OCI-LY7 (cell line): ENCODE data around the gene DHX15. TPM values are rescaled to one million over a fixed set of nuclear protein-coding genes. Genes with fewer than 3 reads are reported as not detected.

ENCODE experiments used
- BruUV-seq: library from RNA; stranded (reverse); fragments of 400-500 nt; replicated peaks from 2 replicates; lab custom pipeline; 2021; lab: Mats Ljungman, UMichigan
- CTCF ChIA-PET: fragments of 300-600 bp; sonication (Branson Sonifier 250); formaldehyde crosslinking; loops from one replicate; lab custom pipeline; 2022; ENCODE audit warnings: antibody characterized with exemption; ENCODE audit not compliant: unreplicated experiment; lab: Charles Lee
- POLR2A ChIA-PET: fragments of 300-600 bp; sonication (Branson Sonifier 250); formaldehyde crosslinking; loops from one replicate; lab custom pipeline; 2022; ENCODE audit warnings: antibody characterized with exemption; lab: Charles Lee
- DNase-seq: peaks from one replicate; pipeline ENCODE4 v3.0.0-alpha.2; 2015; ENCODE audit warnings: low spot score
- H2AFZ ChIP-seq: fragments of 200-600 bp; sonication (generic), shearing (Covaris generic); 2 replicates; pipeline ENCODE4 v1.6.1; 2014; ENCODE audit warnings: mild to moderate bottlenecking, antibody characterized with exemption, low read length, moderate library complexity
- H3K27ac ChIP-seq: fragments of 200-600 bp; sonication (generic); 2 replicates; pipeline ENCODE4 v1.5.1; 2014; ENCODE audit warnings: mixed run types, low read depth, mild to moderate bottlenecking, moderate library complexity, low read length, inconsistent platforms; ENCODE audit not compliant: poor library complexity, severe bottlenecking
- H3K36me3 ChIP-seq: fragments of 200-600 bp; sonication (generic); 2 replicates; pipeline ENCODE4 v1.6.1; 2014; ENCODE audit warnings: mild to moderate bottlenecking, antibody characterized with exemption, low read length, moderate library complexity, mixed read lengths; ENCODE audit not compliant: insufficient read depth
- H3K4me1 ChIP-seq: fragments of 200-600 bp; sonication (generic); 2 replicates; pipeline ENCODE4 v1.5.1; 2014; ENCODE audit warnings: mild to moderate bottlenecking, low read length; ENCODE audit not compliant: insufficient read depth, poor library complexity, severe bottlenecking
- H3K4me2 ChIP-seq: fragments of 200-600 bp; sonication (generic); 2 replicates; pipeline ENCODE4 v1.6.1; 2014; ENCODE audit warnings: mild to moderate bottlenecking, low read length
- H3K4me3 ChIP-seq: fragments of 200-600 bp; sonication (generic); 2 replicates; pipeline ENCODE4 v1.5.1; 2014; ENCODE audit warnings: mild to moderate bottlenecking, low read depth, low read length; ENCODE audit not compliant: poor library complexity, severe bottlenecking
- H3K79me2 ChIP-seq: fragments of 200-600 bp; sonication (generic); 2 replicates; pipeline ENCODE4 v1.6.1; 2016; ENCODE audit warnings: low read depth, mild to moderate bottlenecking, low read length, moderate library complexity, mixed read lengths; ENCODE audit not compliant: insufficient read depth
- H3K9me2 ChIP-seq: fragments of 200-600 bp; sonication (generic); 2 replicates; pipeline ENCODE4 v1.6.1; 2016; ENCODE audit warnings: mild to moderate bottlenecking, low read length, mixed read lengths; ENCODE audit not compliant: insufficient read depth
- H3K9me3 ChIP-seq: fragments of 200-600 bp; sonication (generic); 2 replicates; pipeline ENCODE4 v1.6.1; 2014; ENCODE audit warnings: mild to moderate bottlenecking, mixed run types, low read length, mixed read lengths
- H4K20me1 ChIP-seq: fragments of 200-600 bp; sonication (generic); 2 replicates; pipeline ENCODE4 v1.6.1; 2014; ENCODE audit warnings: mild to moderate bottlenecking, antibody characterized with exemption, low read length, moderate library complexity, mixed read lengths; ENCODE audit not compliant: insufficient read depth
- CTCF ChIP-seq: fragments of 200-600 bp; sonication (generic); conservative IDR thresholded peaks from 2 replicates; pipeline ENCODE4 v1.5.1; 2014; ENCODE audit warnings: mild to moderate bottlenecking, antibody characterized with exemption, low read length, moderate library complexity, mixed read lengths
- EZH2phosphoT487 ChIP-seq: fragments of 200-600 bp; sonication (generic); IDR thresholded peaks from 2 replicates; pipeline ENCODE4 v1.6.1; 2018; ENCODE audit warnings: low read depth, borderline replicate concordance, mild to moderate bottlenecking, mixed run types, antibody characterized with exemption, low read length, moderate library complexity, mixed read lengths
- intact Hi-C: fragments of 100-400 bp; cut with micrococcal nuclease; formaldehyde crosslinking; loops from one replicate; pipeline ENCODE4 v1.10.0; 2022; ENCODE audit not compliant: unreplicated experiment
- total RNA-seq, 2 experiments: library from RNA; depleted of rRNA in 1 of 2; stranded (reverse); fragments of >200 nt in 1 of 2; shearing (Covaris generic) in 1 of 2; gene quantifications; 2 replicates each; pipeline ENCODE4 v1.2.3, GENCODE V29; 2014 to 2022

DHX15 gene
- total RNA-seq, 2 experiments from 2014 or later: 189 to 237 TPM

- CTCF ChIA-PET: no interaction called here
- H2AFZ ChIP-seq: no peak overlapping the region
- no peak overlapping the region for H3K4me2 ChIP-seq
- TF ChIP-seq EZH2phosphoT487 (no peak), CTCF (no peak)
- no peak for DNase-seq
- peaks cover 3% of the 10 kb centered on the region; the same call in 1 of the 2 replicates for H3K36me3 ChIP-seq
- no peaks in the 10 kb centered on the region for H4K20me1 ChIP-seq
- peaks cover 10% of the 10 kb centered on the region for H3K79me2 ChIP-seq
- no peak overlapping the region for H3K27ac ChIP-seq
- H3K4me1 ChIP-seq: peaks cover 24% of the 10 kb centered on the region
- H3K9me2 ChIP-seq: no peaks in the 10 kb centered on the region
- BruUV-seq: no TSS peak
- intact Hi-C loops: no loop called here
- H3K4me3 ChIP-seq: no peak overlapping the region
- peaks cover 22% of the 10 kb centered on the region for H3K9me3 ChIP-seq
- POLR2A ChIA-PET: no interaction called here
Measured at GRCh38 chr4:24588216-24588954, 4.0 kb upstream of the DHX15 start.

- H3K9me3 ChIP-seq: peaks cover 5% of the 10 kb centered on the region; the same call in 1 of the 2 replicates
- ChIA-PET POLR2A (interaction anchor here (0.6 to 2.0 kb wide), 7 partner anchors 10 to 578 kb away, joined by 3 to 16 read pairs (median 6); no protein-coding TSS in a partner anchor), CTCF (no interaction called here)
- intact Hi-C loops: loop anchor here (2.0 to 5.0 kb wide), 2 partner anchors 577 to 794 kb away; partner anchors contain the start of genes ANAPC4 and SEPSECS
- H3K36me3 ChIP-seq: peaks cover 50% of the 10 kb centered on the region
- TF ChIP-seq CTCF: no peak
- no peak for TF ChIP-seq EZH2phosphoT487
- H3K4me3 ChIP-seq: peak overlapping the region; percentile 100
- no peaks in the 10 kb centered on the region for H3K9me2 ChIP-seq
- DNase-seq: peak; percentile 73
- H3K4me1 ChIP-seq: peaks cover 56% of the 10 kb centered on the region
- peaks cover 57% of the 10 kb centered on the region for H3K79me2 ChIP-seq
- no TSS peak for BruUV-seq
- H2AFZ ChIP-seq: no peak overlapping the region; the same call in 1 of the 2 replicates
- peaks cover 42% of the 10 kb centered on the region for H4K20me1 ChIP-seq
- peak overlapping the region; percentile 92 for H3K4me2 ChIP-seq
- peak overlapping the region; percentile 79 for H3K27ac ChIP-seq
Measured at GRCh38 chr4:24583451-24584210, 723 bp downstream of the DHX15 start.
